SK-N-SH (cell line): ENCODE measurements around the gene GSTM2. TPM values are rescaled to one million over a fixed set of nuclear protein-coding genes. Genes with fewer than 3 reads are reported as not detected.
"Not testable (repeated sequence)": the region's sequence is repeated elsewhere in the genome, so short reads cannot be mapped to it uniquely, and the experiment has no call there.

Source experiments
- CTCF ChIA-PET: fragments of 300-600, 350-600 bp; formaldehyde crosslinking; extraction: SDS; loops from one replicate; lab custom pipeline; 2021; lab: Yijun Ruan, JAX
- POLR2A ChIA-PET: fragments of 350-600 bp; sonication (Branson Sonifier 250); formaldehyde crosslinking; extraction: SDS; loops from one replicate; lab custom pipeline; 2020; ENCODE audit warnings: antibody characterized with exemption, inconsistent platforms; lab: Yijun Ruan, JAX
- DNase-seq: peaks from one replicate; pipeline ENCODE4 v3.0.0; 2012
- H2AFZ ChIP-seq: fragments of 200-600 bp; sonication (generic); 2 replicates; pipeline ENCODE4 v1.8.1; 2016; ENCODE audit warnings: antibody characterized with exemption, mild to moderate bottlenecking, low read depth
- H3F3A ChIP-seq: fragments of 200-600 bp; sonication (generic); replicated peaks from 2 replicates; pipeline ENCODE3; 2016; ENCODE audit warnings: antibody characterized with exemption, mild to moderate bottlenecking; ENCODE audit not compliant: insufficient read depth
- H3K27ac ChIP-seq, 2 experiments: fragments of 200-500 bp in 1 of 2; fragments of 200-600 bp in 1 of 2; sonication (Bioruptor generic) in 1 of 2; sonication (generic), shearing (Covaris generic) in 1 of 2; 2 replicates each; pipeline versions ENCODE4 v1.5.1 to v1.6.1; 2014 to 2016; ENCODE audit warnings: low read depth in 2 of 2, inconsistent platforms in 1 of 2, low read length in 1 of 2, mild to moderate bottlenecking in 1 of 2, mixed read lengths in 1 of 2
- H3K27me3 ChIP-seq: fragments of 200-600 bp; sonication (generic), shearing (Covaris generic); 2 replicates; pipeline ENCODE4 v1.6.1; 2016; ENCODE audit warnings: mixed run types; ENCODE audit not compliant: insufficient read depth
- H3K36me3 ChIP-seq, 2 experiments: fragments of 200-500 bp in 1 of 2; fragments of 200-600 bp in 1 of 2; sonication (Bioruptor generic) in 1 of 2; sonication (generic) in 1 of 2; replicated peaks in 1 of 2; 2 replicates each; pipeline versions ENCODE3 to v1.5.1; 2014 to 2016; ENCODE audit warnings: low read length in 1 of 2, mild to moderate bottlenecking in 1 of 2; ENCODE audit not compliant: insufficient read depth in 2 of 2, control insufficient read depth in 1 of 2
- H3K4me1 ChIP-seq, 2 experiments: fragments of 200-500 bp in 1 of 2; fragments of 200-600 bp in 1 of 2; sonication (Bioruptor generic) in 1 of 2; sonication (generic), shearing (Covaris generic) in 1 of 2; 2 replicates each; pipeline versions ENCODE4 v1.5.1 to v1.6.1; 2014 to 2016; ENCODE audit warnings: low read depth in 1 of 2, low read length in 1 of 2, mixed run types in 1 of 2; ENCODE audit not compliant: insufficient read depth in 2 of 2, control insufficient read depth in 1 of 2
- H3K4me2 ChIP-seq: fragments of 200-600 bp; sonication (generic), shearing (Covaris generic); 2 replicates; pipeline ENCODE4 v1.6.1; 2017; ENCODE audit warnings: mixed run types
- H3K4me3 ChIP-seq, 2 experiments: fragments of 200-500 bp in 1 of 2; fragments of 200-600 bp in 1 of 2; sonication (Bioruptor generic) in 1 of 2; sonication (generic), shearing (Covaris generic) in 1 of 2; 2 replicates each; pipeline versions ENCODE4 v1.5.1 to v1.8.1; 2014 to 2016; ENCODE audit warnings: low read depth in 2 of 2, inconsistent platforms in 1 of 2, low read length in 1 of 2, mild to moderate bottlenecking in 1 of 2, mixed read lengths in 1 of 2, moderate library complexity in 1 of 2
- H3K79me2 ChIP-seq: fragments of 200-600 bp; sonication (generic); 2 replicates; pipeline ENCODE4 v1.8.1; 2017; ENCODE audit warnings: mild to moderate bottlenecking; ENCODE audit not compliant: insufficient read depth
- H3K9ac ChIP-seq: fragments of 200-600 bp; sonication (generic); 2 replicates; pipeline ENCODE4 v1.6.1; 2017; ENCODE audit warnings: mixed run types
- H3K9me2 ChIP-seq: fragments of 200-600 bp; sonication (generic); 2 replicates; pipeline ENCODE4 v1.6.1; 2017; ENCODE audit warnings: mixed run types
- H3K9me3 ChIP-seq: fragments of 200-600 bp; sonication (generic); 2 replicates; pipeline ENCODE4 v1.6.1; 2017; ENCODE audit warnings: mixed run types, mild to moderate bottlenecking, moderate library complexity
- H4K20me1 ChIP-seq: fragments of 200-600 bp; sonication (generic); 2 replicates; pipeline ENCODE4 v1.6.1; 2017; ENCODE audit warnings: mild to moderate bottlenecking, mixed run types; ENCODE audit not compliant: insufficient read depth
- FOXJ3 ChIP-seq: sonication (generic); formaldehyde crosslinking; IDR thresholded peaks from 2 replicates; pipeline ENCODE4 v1.5.1; 2020; ENCODE audit warnings: mild to moderate bottlenecking, missing genetic modification reagents
- NFIC ChIP-seq: IDR thresholded peaks from 2 replicates; pipeline ENCODE4 v1.4.0; 2012; ENCODE audit warnings: borderline replicate concordance
- TCF12 ChIP-seq: IDR thresholded peaks from 2 replicates; pipeline ENCODE4 v1.4.0; 2012
- TEAD4 ChIP-seq: IDR thresholded peaks from 2 replicates; pipeline ENCODE4 v1.4.0; 2012; ENCODE audit warnings: mild to moderate bottlenecking, borderline replicate concordance; ENCODE audit not compliant: insufficient read depth
- WGBS: methylation state at CpG from one replicate; pipeline ENCODE4 v1.1.6; 2017; ENCODE audit warnings: low lambda C conversion rate; 5-methylcytosine and 5-hydroxymethylcytosine counted together
- polyA plus RNA-seq, 3 experiments: library from polyadenylated mRNA; depleted of rRNA; stranded (reverse); fragments of >200 nt; gene quantifications; 2 replicates each; pipeline ENCODE4 v1.2.3, GENCODE V29; 2012

GSTM2 gene
- polyA plus RNA-seq, 1 of the 3 experiments (the other 2 are of a cell fraction): 70.2 TPM

DNA sequence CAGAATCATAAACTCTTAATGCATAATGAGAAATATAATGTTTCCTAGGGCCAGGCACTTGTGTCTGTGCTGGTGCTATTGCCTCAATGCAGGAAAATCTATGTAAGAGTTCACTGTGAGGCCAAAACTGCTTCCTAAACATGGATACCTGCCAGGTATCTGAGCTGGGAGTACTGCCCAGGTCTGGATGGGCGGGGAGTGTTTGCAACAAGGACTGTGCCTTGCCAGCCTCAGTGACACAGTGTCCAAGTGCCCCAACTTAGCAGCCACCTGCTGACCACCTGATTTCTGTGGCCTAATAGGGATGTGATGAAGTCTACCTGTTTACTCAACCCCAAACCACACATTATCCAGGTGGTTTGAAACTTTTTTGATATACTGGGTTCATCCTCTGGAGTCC is 17.5 kb downstream of the GSTM2 start:
- H3K9me2 ChIP-seq, H3K36me3 ChIP-seq, H3K9me3 ChIP-seq, POLR2A ChIA-PET, H3K9ac ChIP-seq, H3K4me2 ChIP-seq, H2AFZ ChIP-seq, CTCF ChIA-PET, H3F3A ChIP-seq, H3K27ac ChIP-seq, H3K79me2 ChIP-seq, H3K27me3 ChIP-seq, H4K20me1 ChIP-seq, H3K4me1 ChIP-seq, H3K4me3 ChIP-seq, DNase-seq: not testable (repeated sequence)
- no CpG with 5 or more reads among the region's 1 CpG for WGBS

DNA sequence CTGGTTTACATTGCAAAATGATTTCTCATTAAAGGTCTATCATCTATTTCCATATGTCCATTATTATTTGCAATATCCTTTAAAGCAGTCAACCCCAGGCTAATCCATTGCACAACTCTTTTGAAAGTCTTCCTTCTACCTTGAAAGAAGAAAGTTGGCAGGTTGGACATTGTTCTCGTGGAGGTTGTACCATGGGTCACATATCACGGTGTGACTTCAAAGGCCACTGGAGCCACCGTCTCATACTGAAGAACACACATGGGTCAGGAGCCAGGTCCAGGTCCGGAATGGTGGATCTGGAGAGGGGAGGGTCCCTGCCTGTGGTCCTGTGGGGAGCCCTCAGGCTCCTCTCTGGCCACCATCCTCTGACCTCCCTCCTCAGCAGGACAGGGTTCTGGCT is 18.0 kb downstream of the GSTM2 start:
- POLR2A ChIA-PET, H2AFZ ChIP-seq, H3K4me3 ChIP-seq, H3K79me2 ChIP-seq, DNase-seq, H3K9ac ChIP-seq, H3K4me1 ChIP-seq, H3F3A ChIP-seq, H4K20me1 ChIP-seq, H3K4me2 ChIP-seq, H3K27ac ChIP-seq, H3K9me2 ChIP-seq, CTCF ChIA-PET, H3K9me3 ChIP-seq, H3K36me3 ChIP-seq, H3K27me3 ChIP-seq: not testable (repeated sequence)
- no CpG with 5 or more reads among the region's 4 CpGs for WGBS

DNA sequence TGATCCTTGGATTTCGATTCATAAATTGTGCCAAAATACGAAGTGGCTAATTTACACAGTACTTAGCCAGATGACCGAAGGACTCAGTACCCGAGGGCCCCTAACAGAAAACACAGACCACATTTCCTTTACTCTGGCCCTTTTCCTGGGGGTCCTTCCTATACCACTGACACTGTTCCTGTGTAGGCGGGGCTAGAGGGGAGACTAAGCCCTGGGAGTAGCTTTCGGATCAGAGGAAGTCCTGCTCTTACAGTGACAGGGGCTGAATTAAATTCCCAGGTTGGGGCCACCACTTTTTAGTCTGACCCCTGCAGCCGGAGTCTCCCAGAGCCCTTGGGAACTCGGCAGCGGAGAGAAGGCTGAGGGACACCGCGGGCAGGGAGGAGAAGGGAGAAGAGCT is 19.3 kb downstream of the GSTM2 start:
- H2AFZ ChIP-seq: not testable (repeated sequence)

DNA sequence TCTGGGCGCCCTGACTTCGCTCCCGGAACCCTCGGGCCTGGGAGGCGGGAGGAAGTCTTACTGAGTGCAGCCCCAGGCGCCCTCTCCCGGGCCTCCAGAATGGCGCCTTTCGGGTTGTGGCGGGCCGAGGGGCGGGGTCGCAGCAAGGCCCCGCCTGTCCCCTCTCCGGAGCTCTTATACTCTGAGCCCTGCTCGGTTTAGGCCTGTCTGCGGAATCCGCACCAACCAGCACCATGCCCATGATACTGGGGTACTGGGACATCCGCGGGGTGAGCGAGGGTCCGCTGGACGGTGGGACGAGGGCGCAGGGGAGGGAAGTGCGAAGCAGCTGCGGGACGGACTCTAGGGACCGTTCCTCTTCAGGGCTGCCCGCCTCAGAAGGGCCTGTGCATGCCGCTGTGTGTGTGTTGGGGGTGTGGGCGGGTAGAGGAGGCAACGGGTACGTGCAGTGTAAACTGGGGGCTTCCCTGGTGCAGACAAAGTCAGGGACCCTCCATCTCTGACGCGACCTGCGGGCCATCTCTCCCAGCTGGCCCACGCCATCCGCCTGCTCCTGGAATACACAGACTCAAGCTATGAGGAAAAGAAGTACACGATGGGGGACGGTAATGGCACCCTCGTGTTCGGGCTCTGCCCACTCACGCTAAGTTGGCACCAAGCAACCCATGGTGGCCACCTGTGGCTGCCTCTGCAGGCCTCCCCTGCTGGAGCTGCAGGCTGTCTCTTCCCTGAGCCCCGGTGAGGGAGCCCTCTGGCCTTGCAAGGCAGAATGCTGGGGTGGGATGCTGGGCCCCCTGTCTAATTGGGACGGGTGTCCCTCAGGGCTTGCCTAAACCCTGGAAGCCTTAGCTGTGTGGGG is 20.0 kb downstream of the GSTM2 start, which contains the start of gene GSTM1:
TSS of gene GSTM1 (plus strand) at position 177 of the 859 bp plus-strand sequence. CDS start at position 234, 57 bp downstream.
- no peak within 1 kb of the TSS for H2AFZ ChIP-seq
- ChIA-PET CTCF (no interaction called here), POLR2A (no interaction called here)
- H3F3A ChIP-seq: no peaks in the 10 kb centered on the region
- no peaks in the 10 kb centered on the region for H3K27me3 ChIP-seq
- H3K4me3 ChIP-seq: no peak within 1 kb of the TSS
- WGBS: no CpG with 5 or more reads among the region's 46 CpGs
- H3K9me2 ChIP-seq: no peaks in the 10 kb centered on the region
- no peaks in the 10 kb centered on the region for H3K79me2 ChIP-seq
- H4K20me1 ChIP-seq: no peaks in the 10 kb centered on the region
- no peak within 1 kb of the TSS for H3K4me2 ChIP-seq
- H3K4me1 ChIP-seq: no peaks in the 10 kb centered on the region
- H3K9ac ChIP-seq: no peak within 1 kb of the TSS
- no peaks in the 10 kb centered on the region for H3K9me3 ChIP-seq
- H3K27ac ChIP-seq: no peak within 1 kb of the TSS
- DNase-seq: no peak
- no peak for TF ChIP-seq TCF12
- TF ChIP-seq TEAD4: no peak
- TF ChIP-seq FOXJ3 (CRISPR knock-in tag): no peak
- TF ChIP-seq NFIC: no peak
- H3K36me3 ChIP-seq: no peaks in the 10 kb centered on the region

More for the DNA sequence above, 19.3 kb downstream of the GSTM2 start:
- H3F3A ChIP-seq, H3K9me2 ChIP-seq, POLR2A ChIA-PET, H4K20me1 ChIP-seq, DNase-seq, H3K27me3 ChIP-seq, H3K9me3 ChIP-seq, H3K4me1 ChIP-seq, H3K36me3 ChIP-seq, H3K27ac ChIP-seq, H3K4me2 ChIP-seq, H3K79me2 ChIP-seq, H3K9ac ChIP-seq, H3K4me3 ChIP-seq, CTCF ChIA-PET: not testable (repeated sequence)
- no CpG with 5 or more reads among the region's 11 CpGs for WGBS
